ENCODE measurements around the gene HOXA10.

The HOXA10 gene

GRCh38 chr7:27145165-27145913 is 28.8 kb downstream of the HOXA10 start:
- TF ChIP-seq, protein P1, sequence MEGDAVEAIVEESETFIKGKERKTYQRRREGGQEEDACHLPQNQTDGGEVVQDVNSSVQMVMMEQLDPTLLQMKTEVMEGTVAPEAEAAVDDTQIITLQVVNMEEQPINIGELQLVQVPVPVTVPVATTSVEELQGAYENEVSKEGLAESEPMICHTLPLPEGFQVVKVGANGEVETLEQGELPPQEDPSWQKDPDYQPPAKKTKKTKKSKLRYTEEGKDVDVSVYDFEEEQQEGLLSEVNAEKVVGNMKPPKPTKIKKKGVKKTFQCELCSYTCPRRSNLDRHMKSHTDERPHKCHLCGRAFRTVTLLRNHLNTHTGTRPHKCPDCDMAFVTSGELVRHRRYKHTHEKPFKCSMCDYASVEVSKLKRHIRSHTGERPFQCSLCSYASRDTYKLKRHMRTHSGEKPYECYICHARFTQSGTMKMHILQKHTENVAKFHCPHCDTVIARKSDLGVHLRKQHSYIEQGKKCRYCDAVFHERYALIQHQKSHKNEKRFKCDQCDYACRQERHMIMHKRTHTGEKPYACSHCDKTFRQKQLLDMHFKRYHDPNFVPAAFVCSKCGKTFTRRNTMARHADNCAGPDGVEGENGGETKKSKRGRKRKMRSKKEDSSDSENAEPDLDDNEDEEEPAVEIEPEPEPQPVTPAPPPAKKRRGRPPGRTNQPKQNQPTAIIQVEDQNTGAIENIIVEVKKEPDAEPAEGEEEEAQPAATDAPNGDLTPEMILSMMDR (IDR thresholded peaks at IDR 0.05; ENCODE audit: insufficient read depth, low read depth, low read length, missing control alignments), result no peak
- no peak for DNase-seq (ENCODE audit: low read depth)
- no peak overlapping the region for H3K4me3 ChIP-seq (ENCODE audit: low read depth, low read length)

DNA sequence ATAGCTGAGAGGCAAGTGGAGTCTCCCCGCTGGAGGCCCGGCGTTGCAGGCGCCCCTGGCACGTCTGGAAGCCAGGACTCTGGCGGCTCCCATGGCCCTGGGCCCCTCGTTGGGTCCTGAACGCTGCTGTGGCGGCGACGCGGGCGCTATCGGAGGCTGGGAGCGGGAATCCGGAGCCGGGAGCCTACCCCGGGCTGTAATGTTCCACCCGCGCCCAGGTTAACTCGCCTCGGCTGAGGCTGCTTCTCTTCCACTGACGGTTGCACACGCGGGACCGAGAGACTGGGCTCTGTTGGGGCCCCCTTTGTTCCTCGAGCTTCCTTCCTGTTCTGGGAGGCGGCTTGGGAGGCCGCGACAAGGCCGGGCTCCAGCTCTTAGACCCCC is 29.3 kb downstream of the HOXA10 start:
- H3K4me3 ChIP-seq (ENCODE audit: low read depth, low read length), result no peak overlapping the region
- DNase-seq (ENCODE audit: low read depth), result no peak
- TF ChIP-seq, protein P1 (IDR thresholded peaks at IDR 0.05; ENCODE audit: insufficient read depth, low read depth, low read length, missing control alignments), result no peak

- TF ChIP-seq, protein P1 (IDR thresholded peaks at IDR 0.05; ENCODE audit: insufficient read depth, low read depth, low read length, missing control alignments), result peak; percentile 57
- H3K4me3 ChIP-seq (ENCODE audit: low read depth, low read length), result no peak overlapping the region
- no peak for DNase-seq (ENCODE audit: low read depth)
Measured at GRCh38 chr7:27143950-27144780, 30.0 kb downstream of the HOXA10 start.

DNA sequence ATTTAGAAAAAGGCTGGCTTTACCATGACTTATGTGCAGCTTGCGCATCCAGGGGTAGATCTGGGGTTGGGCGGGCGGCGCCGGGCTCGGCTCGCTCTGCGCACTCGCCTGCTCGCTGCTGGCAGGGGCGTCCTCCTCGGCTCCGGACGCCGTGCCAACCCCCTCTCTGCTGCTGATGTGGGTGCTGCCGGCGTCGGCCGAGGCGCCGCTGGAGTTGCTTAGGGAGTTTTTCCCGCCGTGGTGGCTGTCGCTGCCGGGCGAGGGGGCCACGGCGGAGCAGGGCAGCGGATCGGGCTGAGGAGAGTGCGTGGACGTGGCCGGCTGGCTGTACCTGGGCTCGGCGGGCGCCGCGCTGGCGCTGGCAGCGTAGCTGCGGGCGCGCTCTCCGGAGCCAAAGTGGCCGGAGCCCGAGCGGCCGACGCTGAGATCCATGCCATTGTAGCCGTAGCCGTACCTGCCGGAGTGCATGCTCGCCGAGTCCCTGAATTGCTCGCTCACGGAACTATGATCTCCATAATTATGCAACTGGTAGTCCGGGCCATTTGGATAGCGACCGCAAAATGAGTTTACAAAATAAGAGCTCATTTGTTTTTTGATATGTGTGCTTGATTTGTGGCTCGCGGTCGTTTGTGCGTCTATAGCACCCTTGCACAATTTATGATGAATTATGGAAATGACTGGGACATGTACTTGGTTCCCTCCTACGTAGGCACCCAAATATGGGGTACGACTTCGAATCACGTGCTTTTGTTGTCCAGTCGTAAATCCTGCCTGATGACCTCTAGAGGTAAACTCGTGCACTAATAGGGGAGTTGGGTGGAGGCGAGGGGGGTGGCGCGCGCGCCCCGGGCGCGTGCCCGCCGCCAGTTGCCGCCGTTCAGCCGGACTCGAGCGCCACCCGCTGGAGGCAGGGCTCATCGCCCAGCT is 30.8 kb downstream of the HOXA10 start, which contains the start of gene HOXA5:
TSS of gene HOXA5 (minus strand) at position 659 of the 927 bp plus-strand sequence. CDS start at position 585, 74 bp downstream.
- peak; percentile 85 for DNase-seq (ENCODE audit: low read depth)
- H3K4me3 ChIP-seq (ENCODE audit: low read depth, low read length), result peak within 1 kb of the TSS; percentile 37
- TF ChIP-seq, protein P1 (IDR thresholded peaks at IDR 0.05; ENCODE audit: insufficient read depth, low read depth, low read length, missing control alignments), result no peak

DNA sequence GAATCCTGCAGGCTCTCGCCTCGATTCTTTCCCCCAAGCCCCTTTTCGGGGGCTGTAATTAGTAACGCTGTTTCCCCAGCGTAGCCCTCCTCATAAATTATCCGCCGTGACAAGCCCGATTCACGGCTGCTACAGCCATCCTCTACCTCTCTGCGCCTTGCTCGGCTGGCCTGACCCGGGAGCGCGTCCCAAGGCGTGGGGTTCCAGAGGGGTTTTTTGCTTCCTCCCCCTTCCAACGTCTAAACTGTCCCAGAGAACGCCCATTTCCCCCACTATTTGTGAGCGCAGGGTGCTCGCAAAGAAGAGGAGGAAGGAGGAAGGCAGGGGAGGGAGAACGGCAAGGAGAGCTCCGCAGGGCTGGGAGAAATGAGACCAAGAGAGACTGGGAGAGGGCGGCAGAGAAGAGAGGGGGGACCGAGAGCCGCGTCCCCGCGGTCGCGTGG is 31.5 kb downstream of the HOXA10 start:
- H3K4me3 ChIP-seq (ENCODE audit: low read depth, low read length), result peak overlapping the region; percentile 37; the same call in 1 of the 2 replicates
- no peak for DNase-seq (ENCODE audit: low read depth)
- TF ChIP-seq, protein P1 (IDR thresholded peaks at IDR 0.05; ENCODE audit: insufficient read depth, low read depth, low read length, missing control alignments), result no peak

- no peak for DNase-seq (ENCODE audit: low read depth)
- TF ChIP-seq, protein P1 (IDR thresholded peaks at IDR 0.05; ENCODE audit: insufficient read depth, low read depth, low read length, missing control alignments), result no peak
- H3K4me3 ChIP-seq (ENCODE audit: low read depth, low read length), result no peak overlapping the region
Measured at GRCh38 chr7:27141923-27142579, 32.1 kb downstream of the HOXA10 start.

Measured in GM12865 (cell line).